ENCODE results near the gene RAD18. TPM values are rescaled to one million over a fixed set of nuclear protein-coding genes. Genes with fewer than 3 reads are reported as not detected.
A peak's percentile ranks its signal among the peaks of the same experiment; 100 is the strongest.

The RAD18 gene
- total and polyA plus RNA-seq, 8 donors: 10.2 to 16.8 (median 13.1) TPM

DNA sequence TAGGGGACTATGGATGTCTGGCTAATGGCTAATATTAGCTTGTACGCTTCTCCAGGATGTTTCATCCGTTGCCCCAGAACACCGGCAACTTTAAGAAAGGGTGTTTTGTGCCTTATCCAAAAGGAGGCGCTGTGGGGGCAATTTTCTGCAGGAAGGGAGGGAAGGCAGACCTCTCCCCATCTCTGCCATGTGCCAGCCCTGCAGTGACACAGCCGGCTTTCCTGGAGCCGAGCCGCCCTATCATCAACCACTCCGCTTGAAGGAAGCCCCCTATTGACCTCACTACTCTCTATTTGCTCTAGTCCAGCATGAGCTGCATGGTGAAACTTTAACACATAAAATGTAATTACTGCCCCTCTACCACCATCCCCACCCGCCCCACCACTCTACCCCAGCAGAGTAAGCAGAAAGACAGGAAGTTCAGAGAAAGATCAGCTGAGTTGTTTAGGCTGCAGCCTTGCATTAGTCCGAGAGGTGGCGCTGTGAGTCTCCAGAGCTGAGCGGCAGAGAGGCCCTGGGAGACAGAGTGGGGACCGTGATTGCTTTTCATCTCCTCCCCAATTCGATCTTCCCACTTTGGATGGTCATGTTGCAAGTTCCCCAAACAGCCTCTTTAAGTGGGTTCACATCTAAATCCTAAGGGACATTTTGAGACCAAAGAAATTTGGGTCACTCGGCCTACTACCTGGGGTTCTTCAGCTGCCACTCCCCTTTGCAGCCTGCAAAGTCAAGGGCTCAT is 24.5 kb upstream of the RAD18 start:
- DNase-seq (peak in 2 of 4 donors; percentile 51 to 81), ATAC-seq (peak; percentile 92)
- intact Hi-C loops (cut with DNase I): loop anchor here in 1 of 2 donors (5.0 kb wide), 2 partner anchors 84 to 314 kb away; no protein-coding TSS in a partner anchor
- TF ChIP-seq, protein P1, sequence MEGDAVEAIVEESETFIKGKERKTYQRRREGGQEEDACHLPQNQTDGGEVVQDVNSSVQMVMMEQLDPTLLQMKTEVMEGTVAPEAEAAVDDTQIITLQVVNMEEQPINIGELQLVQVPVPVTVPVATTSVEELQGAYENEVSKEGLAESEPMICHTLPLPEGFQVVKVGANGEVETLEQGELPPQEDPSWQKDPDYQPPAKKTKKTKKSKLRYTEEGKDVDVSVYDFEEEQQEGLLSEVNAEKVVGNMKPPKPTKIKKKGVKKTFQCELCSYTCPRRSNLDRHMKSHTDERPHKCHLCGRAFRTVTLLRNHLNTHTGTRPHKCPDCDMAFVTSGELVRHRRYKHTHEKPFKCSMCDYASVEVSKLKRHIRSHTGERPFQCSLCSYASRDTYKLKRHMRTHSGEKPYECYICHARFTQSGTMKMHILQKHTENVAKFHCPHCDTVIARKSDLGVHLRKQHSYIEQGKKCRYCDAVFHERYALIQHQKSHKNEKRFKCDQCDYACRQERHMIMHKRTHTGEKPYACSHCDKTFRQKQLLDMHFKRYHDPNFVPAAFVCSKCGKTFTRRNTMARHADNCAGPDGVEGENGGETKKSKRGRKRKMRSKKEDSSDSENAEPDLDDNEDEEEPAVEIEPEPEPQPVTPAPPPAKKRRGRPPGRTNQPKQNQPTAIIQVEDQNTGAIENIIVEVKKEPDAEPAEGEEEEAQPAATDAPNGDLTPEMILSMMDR (IDR thresholded peaks at IDR 0.05): peak; percentile 56 to 71
- Histone ChIP-seq H3K4me3 (no peak overlapping the region), H3K27ac (no peak overlapping the region), H3K9me3 (no peaks in the 10 kb centered on the region), H3K27me3 (no peaks in the 10 kb centered on the region), H3K36me3 (no peaks in the 10 kb centered on the region), H3K4me1 (no peaks in the 10 kb centered on the region)

GRCh38 chr3:8987226-8987625 is 24.0 kb upstream of the RAD18 start:
- H3K4me3 ChIP-seq: no peak overlapping the region
- H3K4me1 ChIP-seq: no peaks in the 10 kb centered on the region
- DNase-seq (no peak), ATAC-seq (no peak)
- TF ChIP-seq, protein P1 (IDR thresholded peaks at IDR 0.05): no peak
- no peaks in the 10 kb centered on the region for H3K27me3 ChIP-seq
- intact Hi-C loops (cut with DNase I): loop anchor here in 1 of 2 donors (5.0 kb wide), 2 partner anchors 85 to 315 kb away; no protein-coding TSS in a partner anchor
- H3K9me3 ChIP-seq: no peaks in the 10 kb centered on the region
- H3K36me3 ChIP-seq: no peaks in the 10 kb centered on the region
- no peak overlapping the region for H3K27ac ChIP-seq

DNA sequence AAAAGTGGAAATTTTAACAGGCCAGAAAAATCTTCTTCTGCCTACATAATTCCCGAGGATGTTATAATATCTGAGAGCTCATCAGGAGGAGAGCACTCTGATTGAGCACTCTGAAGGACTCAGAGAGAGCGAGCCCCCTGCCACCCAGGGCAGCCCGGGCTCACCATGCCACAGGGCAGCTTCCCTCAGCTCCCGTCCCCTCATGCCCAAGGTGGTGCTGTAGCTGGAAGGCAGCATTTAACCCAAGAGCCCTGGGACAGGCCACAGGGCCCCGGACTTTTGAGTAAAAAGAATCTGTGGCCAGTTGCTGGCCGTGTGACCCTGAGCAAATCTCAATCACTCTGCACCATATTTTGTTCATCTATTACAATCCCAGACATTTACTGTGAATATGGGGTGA is 23.5 kb upstream of the RAD18 start:
- Histone ChIP-seq H3K4me1 (peaks cover 0 to 3% of the 10 kb centered on the region in 2 donors), H3K27me3 (no peaks in the 10 kb centered on the region), H3K27ac (no peak overlapping the region), H3K9me3 (no peaks in the 10 kb centered on the region), H3K36me3 (no peaks in the 10 kb centered on the region), H3K4me3 (no peak overlapping the region)
- intact Hi-C loops (cut with DNase I): loop anchor here in 1 of 2 donors (5.0 kb wide), 2 partner anchors 86 to 316 kb away; no protein-coding TSS in a partner anchor
- DNase-seq (no peak), ATAC-seq (no peak)
- TF ChIP-seq, protein P1 (IDR thresholded peaks at IDR 0.05): no peak

GRCh38 chr3:8985876-8986275 is 22.6 kb upstream of the RAD18 start:
- Histone ChIP-seq H3K36me3 (no peaks in the 10 kb centered on the region), H3K27me3 (no peaks in the 10 kb centered on the region), H3K27ac (no peak overlapping the region), H3K4me1 (peaks cover 0 to 7% of the 10 kb centered on the region in 2 donors), H3K9me3 (no peaks in the 10 kb centered on the region), H3K4me3 (no peak overlapping the region)
- ATAC-seq (no peak), DNase-seq (no peak)
- intact Hi-C loops (cut with DNase I): loop anchor here in 1 of 2 donors (5.0 kb wide), 2 partner anchors 86 to 316 kb away; no protein-coding TSS in a partner anchor
- TF ChIP-seq, protein P1 (IDR thresholded peaks at IDR 0.05): no peak

DNA sequence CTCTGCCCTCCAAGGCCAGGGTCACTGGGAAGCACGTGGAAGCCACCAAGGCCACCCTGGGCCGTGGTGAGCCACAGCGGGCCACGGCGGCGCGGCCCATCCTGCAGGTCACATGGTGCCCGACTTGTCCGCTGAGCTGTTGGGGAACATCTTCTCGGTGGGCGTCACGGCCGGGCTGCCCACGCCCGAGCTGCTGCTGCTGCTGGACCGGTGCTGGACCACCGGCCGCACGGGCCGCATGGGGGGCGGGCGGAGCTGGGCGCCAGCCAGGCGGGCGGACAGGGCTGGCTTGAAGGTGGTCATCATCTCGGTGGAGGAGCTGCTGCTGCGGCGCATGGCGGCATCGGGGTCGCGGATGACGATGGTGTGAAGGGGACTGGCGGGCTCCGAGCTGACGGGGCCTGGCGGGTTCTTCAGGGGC is 22.1 kb upstream of the RAD18 start:
- TF ChIP-seq, protein P1 (IDR thresholded peaks at IDR 0.05): no peak
- Histone ChIP-seq H3K36me3 (no peaks in the 10 kb centered on the region), H3K27me3 (no peaks in the 10 kb centered on the region), H3K4me3 (no peak overlapping the region), H3K27ac (no peak overlapping the region), H3K4me1 (peaks cover 0 to 7% of the 10 kb centered on the region in 2 donors), H3K9me3 (no peaks in the 10 kb centered on the region)
- DNase-seq (no peak), ATAC-seq (no peak)
- intact Hi-C loops (cut with DNase I): loop anchor here in 1 of 2 donors (5.0 kb wide), 2 partner anchors 87 to 317 kb away; no protein-coding TSS in a partner anchor
